ENCODE data around the gene ACSL6. TPM values are rescaled to one million over a fixed set of nuclear protein-coding genes. Genes with fewer than 3 reads are reported as not detected.

Gene ACSL6
- total RNA-seq, 2 donors from 2014 or later = 0.58 to 0.59 TPM

- DNase-seq = no peak
- no peak for ATAC-seq
- intact Hi-C loops (cut with DNase I, micrococcal nuclease) = no loop called here
These were observed 9.3 kb upstream of the ACSL6 start for GRCh38 chr5:132020568-132021339.

DNA sequence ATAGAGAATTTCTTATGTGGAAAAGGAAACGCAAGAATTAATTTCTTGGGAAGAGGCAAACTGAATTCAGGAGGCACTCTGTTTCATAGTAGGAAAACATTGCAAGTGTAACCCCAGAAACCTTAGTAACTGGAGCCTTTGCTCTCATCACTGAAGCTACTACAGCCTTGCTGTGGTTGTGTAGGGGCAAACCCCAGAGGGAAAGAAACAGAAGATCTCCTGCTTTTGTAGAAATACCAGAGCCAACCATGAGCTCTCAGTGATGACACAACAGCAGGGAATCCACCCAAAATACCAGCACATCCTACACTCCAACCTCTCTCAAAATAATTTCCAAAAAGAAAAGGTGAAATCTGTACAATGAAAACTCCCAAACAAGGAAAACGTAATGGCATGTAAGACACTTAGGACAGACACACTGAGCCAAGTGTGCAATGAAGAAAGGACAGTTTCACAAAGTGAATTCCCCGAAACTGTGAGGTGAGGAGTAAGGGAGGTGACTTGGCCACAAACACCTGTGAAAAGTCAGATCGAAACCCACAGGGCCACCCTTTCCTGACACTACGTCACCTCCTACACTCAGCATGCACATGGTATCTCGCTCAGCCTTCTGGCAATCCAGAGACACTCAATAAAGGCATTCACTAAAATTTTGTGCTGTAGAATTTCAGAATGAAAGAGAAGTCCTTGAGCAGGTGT, 8.5 kb upstream of the ACSL6 start:
- DNase-seq = no peak
- intact Hi-C loops (cut with DNase I, micrococcal nuclease) = loop anchor here in 1 of 2 donors (10.0 kb wide), 1 partner anchor 435 kb away; no protein-coding TSS in a partner anchor
- peak; percentile 28 for ATAC-seq

- intact Hi-C loops (cut with DNase I, micrococcal nuclease) = loop anchor here in 1 of 2 donors (10.0 kb wide), 1 partner anchor 435 kb away; no protein-coding TSS in a partner anchor
- DNase-seq = no peak
These were observed 7.9 kb upstream of the ACSL6 start for GRCh38 chr5:132019337-132019736.

DNA sequence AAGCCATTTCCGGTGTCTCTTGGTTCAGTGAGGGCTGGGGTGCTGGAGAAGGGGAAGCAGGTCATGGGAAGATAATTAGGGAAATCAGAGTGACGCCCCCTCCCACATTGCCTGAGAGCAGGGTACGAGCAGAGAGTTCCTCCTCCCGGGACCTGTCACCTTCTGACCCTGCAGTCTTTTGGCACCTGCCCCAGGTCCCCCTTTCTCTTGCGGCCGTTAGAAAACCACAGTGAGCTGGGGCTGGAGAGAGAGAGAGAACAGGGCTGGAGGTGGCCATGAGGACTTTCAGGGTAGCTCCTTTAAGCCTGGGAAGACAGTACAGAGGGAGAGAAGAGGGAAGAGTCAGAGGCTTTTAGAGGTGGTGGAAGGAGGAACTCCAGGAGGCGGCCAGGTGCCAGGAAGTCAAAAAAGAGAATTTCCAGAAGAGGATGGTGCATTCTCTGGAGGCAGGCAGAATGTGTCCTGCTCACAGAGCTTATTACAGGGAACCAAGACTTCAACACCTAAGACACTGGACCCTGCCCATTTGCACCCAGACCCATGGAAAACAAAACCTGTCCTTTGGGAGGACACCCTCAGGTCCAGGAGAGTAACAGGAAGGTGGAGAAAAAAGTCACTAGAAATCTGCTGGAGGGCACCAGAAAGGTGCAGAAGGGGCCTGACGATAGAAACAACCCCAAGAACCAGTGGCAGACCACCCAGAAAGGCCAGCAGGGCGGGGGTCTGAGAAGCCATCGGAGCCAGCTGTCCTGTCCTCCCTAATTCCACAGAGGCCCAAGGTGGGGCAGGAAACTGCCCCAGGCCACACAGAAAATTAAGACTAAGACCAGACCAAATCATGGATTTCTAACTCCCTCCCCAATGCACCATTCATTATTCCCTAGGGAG, 6.5 kb upstream of the ACSL6 start:
- ATAC-seq (no peak), DNase-seq (no peak)
- intact Hi-C loops (cut with DNase I, micrococcal nuclease) = loop anchor here in 1 of 2 donors (10.0 kb wide), 1 partner anchor 433 kb away; no protein-coding TSS in a partner anchor

More at GRCh38 chr5:132019337-132019736, 7.9 kb upstream of the ACSL6 start:
- ATAC-seq = no peak

DNA sequence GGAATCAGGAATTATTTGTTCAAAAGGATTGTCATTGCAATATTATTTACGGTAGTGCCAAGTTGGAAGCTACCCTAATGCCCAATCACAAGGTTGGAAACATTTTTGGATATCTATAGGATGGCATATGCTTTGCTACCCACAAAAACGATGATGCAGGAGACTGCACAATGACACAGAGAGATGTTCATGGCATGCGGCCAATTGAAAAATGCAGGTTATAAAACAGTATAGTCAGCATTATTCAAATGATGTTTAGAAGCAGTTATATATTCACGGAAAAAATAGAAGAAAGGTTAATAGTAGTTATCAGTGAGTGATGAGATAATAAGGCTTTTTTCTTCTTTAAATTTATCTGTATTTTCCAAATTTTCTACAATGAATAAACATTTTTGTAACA, 5.9 kb upstream of the ACSL6 start:
- no peak for ATAC-seq
- intact Hi-C loops (cut with DNase I, micrococcal nuclease) = loop anchor here in 1 of 2 donors (10.0 kb wide), 1 partner anchor 433 kb away; no protein-coding TSS in a partner anchor

GRCh38 chr5:132016721-132017250, 5.3 kb upstream of the ACSL6 start:
- no peak for ATAC-seq
- DNase-seq = no peak
- intact Hi-C loops (cut with DNase I, micrococcal nuclease) = loop anchor here in 1 of 2 donors (10.0 kb wide), 1 partner anchor 432 kb away; no protein-coding TSS in a partner anchor

More for the DNA sequence above, 5.9 kb upstream of the ACSL6 start:
- no peak for DNase-seq

DNA sequence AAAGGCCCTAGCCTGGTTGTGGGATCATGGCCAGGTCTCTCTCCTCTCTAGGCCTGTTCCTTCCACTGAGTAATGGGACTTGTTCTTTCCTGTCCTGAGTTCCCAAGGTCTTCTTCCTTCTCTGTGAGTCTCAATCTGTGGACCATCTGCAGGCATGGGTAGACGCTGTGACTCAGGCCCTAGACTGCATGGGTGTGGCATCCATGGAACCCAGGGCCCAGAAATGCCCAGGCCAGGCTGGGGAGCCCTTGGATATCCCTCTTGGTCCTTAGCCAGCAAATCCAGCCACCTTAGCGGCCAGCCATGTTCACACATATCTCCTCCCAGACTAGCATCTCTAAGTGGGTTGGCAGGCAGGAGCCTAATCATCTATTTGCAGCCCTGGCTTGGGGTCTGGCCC, 2.3 kb upstream of the ACSL6 start:
- DNase-seq (no peak), ATAC-seq (no peak)
- intact Hi-C loops (cut with DNase I, micrococcal nuclease) = loop anchor here in 1 of 2 donors (10.0 kb wide), 1 partner anchor 429 kb away; no protein-coding TSS in a partner anchor

DNA sequence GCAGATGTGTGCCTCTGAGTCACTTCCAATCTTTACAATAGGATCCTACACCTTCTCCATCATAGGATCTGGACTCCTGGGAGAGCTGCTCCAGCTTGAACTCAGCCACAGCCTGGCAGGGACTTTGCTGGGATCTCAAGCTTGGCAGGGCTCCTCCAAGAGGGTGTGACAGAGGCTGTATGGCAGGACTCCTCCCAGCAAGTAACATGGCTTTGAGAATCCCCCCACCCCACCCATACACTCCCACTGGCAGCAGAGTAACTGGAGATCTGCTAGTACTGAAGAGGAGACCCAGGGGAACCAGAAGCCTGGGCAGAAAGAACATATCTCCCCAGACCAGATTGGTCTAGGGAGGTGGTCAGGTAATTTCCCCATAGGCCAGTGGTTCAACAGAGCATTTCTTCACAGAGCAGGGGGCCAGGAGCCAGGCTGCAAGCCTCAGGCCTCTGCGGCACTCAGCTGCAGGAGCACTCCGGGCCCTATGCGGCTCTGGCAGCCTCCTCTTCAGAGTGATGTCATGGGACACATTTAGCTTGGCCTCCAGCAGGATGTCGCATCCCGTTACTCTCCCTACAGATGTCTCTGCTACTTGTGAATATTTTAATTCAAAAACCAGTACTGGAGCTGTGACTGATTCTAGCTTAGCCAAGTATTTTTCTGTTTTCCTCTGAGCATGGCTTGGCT, 1.7 kb upstream of the ACSL6 start:
- intact Hi-C loops (cut with DNase I, micrococcal nuclease) = loop anchor here in 1 of 2 donors (10.0 kb wide), 1 partner anchor 428 kb away; no protein-coding TSS in a partner anchor
- ATAC-seq (no peak), DNase-seq (no peak)

DNA sequence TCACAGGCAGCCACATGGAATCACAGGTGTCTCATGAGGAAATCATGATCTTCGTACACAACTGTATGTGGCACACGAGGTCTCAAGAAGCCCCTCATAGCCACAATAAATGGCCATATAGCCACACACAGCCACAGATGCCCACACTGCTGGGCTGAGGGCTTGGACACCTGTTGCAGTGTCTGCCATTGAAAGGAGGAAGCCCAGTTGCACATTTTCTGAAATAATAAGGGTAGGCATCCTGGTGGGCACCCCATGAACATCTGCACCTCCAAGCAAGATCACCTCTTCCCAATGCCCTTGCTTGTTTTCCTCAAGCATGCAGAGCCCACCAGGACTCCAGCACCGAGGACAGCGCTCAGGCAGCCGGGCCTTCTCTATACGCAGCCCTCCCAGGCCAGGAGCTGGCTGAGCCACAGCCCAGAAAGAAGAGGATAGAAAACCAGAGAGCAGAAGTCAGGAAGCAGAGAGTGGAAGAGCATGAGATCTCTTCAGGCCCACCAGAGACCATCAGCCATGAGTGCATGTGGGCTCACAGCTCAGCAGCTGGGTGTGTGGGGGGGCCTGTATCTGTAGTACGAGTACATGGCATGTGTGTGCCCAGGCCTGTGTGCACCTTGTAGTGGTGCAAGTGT, 1.0 kb upstream of the ACSL6 start:
- ATAC-seq (no peak), DNase-seq (peak in 1 of 2 donors; percentile 1)
- intact Hi-C loops (cut with DNase I, micrococcal nuclease) = loop anchor here in 1 of 2 donors (10.0 kb wide), 1 partner anchor 428 kb away; no protein-coding TSS in a partner anchor

GRCh38 chr5:132010989-132011621, 353 bp downstream of the ACSL6 start:
- intact Hi-C loops (cut with DNase I, micrococcal nuclease) = loop anchor here in 1 of 2 donors (10.0 kb wide), 1 partner anchor 426 kb away; no protein-coding TSS in a partner anchor
- DNase-seq (peak in 1 of 2 donors; percentile 24), ATAC-seq (no peak)

- ATAC-seq = no peak
- intact Hi-C loops (cut with DNase I, micrococcal nuclease) = loop anchor here in 1 of 2 donors (10.0 kb wide), 1 partner anchor 426 kb away; no protein-coding TSS in a partner anchor
- DNase-seq = peak in 1 of 2 donors; percentile 5
These were observed 841 bp downstream of the ACSL6 start for GRCh38 chr5:132010645-132010988.

DNA sequence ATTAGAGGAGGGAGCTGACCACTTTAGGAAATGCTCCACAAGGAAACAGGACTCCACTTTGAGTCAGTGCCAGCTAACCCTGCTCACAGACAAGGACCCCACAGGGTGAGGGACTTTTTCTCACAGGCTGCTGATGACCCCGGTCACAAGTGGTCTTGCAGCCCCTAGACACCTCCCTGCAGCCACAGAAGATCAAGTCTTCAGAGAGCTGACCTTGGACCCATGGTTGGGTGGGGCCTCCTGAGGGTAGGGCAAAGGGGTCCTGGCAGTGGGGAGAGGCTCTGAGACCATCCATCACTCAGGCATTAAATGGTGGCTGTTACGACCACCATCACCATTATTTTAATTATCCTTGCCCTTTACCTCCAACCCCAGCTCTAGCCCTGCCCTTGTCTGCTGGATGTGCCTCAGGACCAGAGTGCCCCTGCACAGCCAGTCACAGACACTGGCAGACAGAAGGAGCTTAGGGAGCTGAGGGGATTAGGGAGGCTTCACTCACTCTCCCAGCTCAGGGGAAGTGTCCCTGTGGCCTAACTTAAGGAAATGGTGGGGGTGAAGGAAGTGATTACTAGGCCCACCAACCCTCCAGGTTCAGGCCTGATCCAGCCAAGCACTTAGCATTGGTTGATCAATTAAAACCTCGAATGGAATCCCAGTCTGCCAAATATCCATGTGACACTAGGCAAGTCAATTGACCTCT, 1.6 kb downstream of the ACSL6 start:
- intact Hi-C loops (cut with DNase I, micrococcal nuclease) = loop anchor here in 1 of 2 donors (10.0 kb wide), 1 partner anchor 425 kb away; no protein-coding TSS in a partner anchor
- ATAC-seq (no peak), DNase-seq (peak in 1 of 2 donors; percentile 7)

GRCh38 chr5:132008961-132009680, 2.3 kb downstream of the ACSL6 start:
- intact Hi-C loops (cut with DNase I, micrococcal nuclease) = no loop called here
- peak; percentile 51 for ATAC-seq
- DNase-seq = peak; percentile 17 to 20

DNA sequence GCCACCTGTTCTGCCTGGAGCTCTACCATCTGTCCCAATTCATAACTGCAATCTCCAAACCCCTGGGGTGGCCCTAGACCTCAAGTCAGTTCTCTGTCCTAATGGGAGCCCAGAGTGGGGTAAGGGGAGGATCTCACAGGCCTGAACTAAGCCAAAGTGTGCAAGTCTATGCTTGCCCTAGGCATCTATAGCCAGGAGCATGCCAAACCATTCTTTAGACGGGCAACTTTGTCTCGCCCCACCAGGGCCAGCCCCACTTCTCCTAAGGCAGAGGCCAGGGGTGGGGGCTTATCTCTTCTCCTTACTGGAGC, 3.3 kb downstream of the ACSL6 start:
- DNase-seq (peak in 1 of 2 donors; percentile 2), ATAC-seq (peak; percentile 1)
- intact Hi-C loops (cut with DNase I, micrococcal nuclease) = no loop called here

DNA sequence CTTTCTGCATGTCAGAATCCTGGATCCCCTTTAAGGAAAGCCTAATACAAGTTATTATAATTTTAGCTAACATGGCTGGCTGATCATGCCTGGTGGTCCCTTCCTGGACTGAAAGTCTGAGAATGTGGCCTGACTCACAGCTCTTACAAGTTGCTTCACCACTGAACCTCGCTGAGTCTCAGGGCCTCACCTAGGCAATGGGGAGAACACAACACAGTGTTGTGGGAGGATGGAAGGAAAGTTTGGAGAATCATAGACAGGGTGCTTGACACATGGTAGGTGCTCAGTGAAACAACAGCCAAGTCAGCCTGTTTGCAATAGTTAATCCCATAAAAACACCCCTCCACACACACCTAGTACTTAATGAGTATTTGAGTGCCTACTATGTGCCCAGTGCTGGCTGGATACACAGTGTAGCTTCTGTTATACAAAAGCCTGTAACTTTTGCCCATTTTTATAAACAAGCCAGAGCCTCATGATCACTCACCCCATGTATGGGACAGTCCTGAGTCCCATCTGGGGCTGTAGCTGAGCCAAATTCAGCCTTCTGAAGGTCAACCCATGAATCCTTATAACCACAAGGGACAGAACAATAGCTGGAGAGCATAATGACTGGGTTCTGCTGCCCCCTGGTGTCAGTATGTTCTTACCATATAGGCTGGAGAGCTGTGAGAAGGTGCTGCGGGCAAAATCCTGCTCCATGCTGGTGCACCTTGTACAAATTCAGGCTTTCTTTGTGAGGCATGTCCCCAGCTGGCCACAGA, 3.9 kb downstream of the ACSL6 start:
- DNase-seq = peak; percentile 67 to 93
- ATAC-seq = peak; percentile 88
- intact Hi-C loops (cut with DNase I, micrococcal nuclease) = loop anchor here in 1 of 2 donors (2.0 kb wide), 1 partner anchor 419 kb away; no protein-coding TSS in a partner anchor

Data from left colon (tissue), 2 donors.